GM12891 (cell line): ENCODE measurements around the gene CD160.

Source experiments
- PAX5 ChIP-seq: IDR thresholded peaks from 2 replicates; pipeline ENCODE4 v1.6.1; 2011; ENCODE audit warnings: low read length, moderate library complexity, mild to moderate bottlenecking; ENCODE audit not compliant: insufficient read depth, severe bottlenecking
- POLR2AphosphoS5 ChIP-seq: IDR thresholded peaks from 2 replicates; pipeline ENCODE4 v1.6.1; 2011; ENCODE audit warnings: low read depth, low read length, control low read depth

DNA sequence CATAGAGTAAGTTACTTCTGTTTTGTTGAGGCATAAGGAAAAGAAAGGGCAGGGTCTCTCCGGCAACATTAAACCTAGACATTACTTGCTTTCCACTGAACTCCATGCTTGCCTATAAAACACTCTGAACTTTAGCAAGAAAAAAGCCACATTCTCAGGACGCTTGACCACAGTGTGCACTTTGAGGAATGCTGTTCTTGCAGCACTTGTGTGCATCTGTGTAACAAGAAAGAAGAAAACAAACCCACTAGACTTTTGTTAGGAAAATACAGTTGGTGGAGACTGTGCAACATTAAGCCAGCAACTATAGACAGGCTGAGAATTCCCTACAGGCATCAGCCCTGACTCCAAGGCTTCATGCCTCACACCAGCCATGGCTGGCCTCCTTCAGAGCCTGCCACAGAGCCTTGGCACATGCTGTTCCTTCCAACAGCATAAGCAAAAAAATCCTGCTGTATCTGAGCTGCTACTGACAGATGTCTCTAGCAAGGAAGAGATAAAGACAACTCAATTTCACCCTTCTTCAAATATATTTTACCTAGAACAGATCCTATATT lies 17.9 kb upstream of the CD160 start:
- no peak for TF ChIP-seq PAX5
- TF ChIP-seq POLR2AphosphoS5: no peak
